Measurements from ENCODE around the gene CUL1.

DNA sequence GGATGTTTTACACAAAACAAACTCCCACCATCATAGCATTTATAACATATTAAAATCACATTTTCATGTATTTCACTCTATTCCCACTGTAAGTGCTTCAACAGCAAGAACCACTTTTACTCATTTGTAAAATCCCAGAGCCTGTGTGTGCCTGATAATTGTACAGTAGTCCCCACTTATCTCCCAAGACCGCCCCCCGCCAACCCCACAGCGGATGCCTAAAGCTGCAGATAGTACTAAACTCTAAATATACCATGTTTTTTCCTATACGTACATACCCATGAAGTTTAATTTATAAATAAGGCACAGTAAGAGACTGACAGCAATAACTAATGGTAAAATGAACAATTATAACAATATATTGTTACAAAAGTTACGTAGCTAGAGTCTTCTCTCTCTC, 151.9 kb downstream of the CUL1 start:
- TF ChIP-seq, protein P1, sequence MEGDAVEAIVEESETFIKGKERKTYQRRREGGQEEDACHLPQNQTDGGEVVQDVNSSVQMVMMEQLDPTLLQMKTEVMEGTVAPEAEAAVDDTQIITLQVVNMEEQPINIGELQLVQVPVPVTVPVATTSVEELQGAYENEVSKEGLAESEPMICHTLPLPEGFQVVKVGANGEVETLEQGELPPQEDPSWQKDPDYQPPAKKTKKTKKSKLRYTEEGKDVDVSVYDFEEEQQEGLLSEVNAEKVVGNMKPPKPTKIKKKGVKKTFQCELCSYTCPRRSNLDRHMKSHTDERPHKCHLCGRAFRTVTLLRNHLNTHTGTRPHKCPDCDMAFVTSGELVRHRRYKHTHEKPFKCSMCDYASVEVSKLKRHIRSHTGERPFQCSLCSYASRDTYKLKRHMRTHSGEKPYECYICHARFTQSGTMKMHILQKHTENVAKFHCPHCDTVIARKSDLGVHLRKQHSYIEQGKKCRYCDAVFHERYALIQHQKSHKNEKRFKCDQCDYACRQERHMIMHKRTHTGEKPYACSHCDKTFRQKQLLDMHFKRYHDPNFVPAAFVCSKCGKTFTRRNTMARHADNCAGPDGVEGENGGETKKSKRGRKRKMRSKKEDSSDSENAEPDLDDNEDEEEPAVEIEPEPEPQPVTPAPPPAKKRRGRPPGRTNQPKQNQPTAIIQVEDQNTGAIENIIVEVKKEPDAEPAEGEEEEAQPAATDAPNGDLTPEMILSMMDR (conservative IDR thresholded peaks at IDR 0.05; ENCODE audit: low read depth, low read length) = no peak
- no peak for TF ChIP-seq EZH2 (IDR thresholded peaks at IDR 0.05; ENCODE audit: low read length, unreplicated experiment)
- no peak for TF ChIP-seq EZH2phosphoT487 (IDR thresholded peaks at IDR 0.05; ENCODE audit: borderline replicate concordance, low read length)

Measured in PC-3 (cell line).